Ectodermal cell (in vitro differentiated cells): ENCODE data around the gene HDGF.

Source experiments
- H3K27ac ChIP-seq: 2 replicates; pipeline ENCODE4 v1.7.0; 2013; ENCODE audit warnings: mild to moderate bottlenecking, low read depth, low read length; ENCODE audit not compliant: insufficient read depth, poor library complexity, severe bottlenecking
- H3K27me3 ChIP-seq: 2 replicates; pipeline ENCODE4 v1.7.0; 2013; ENCODE audit warnings: mild to moderate bottlenecking, low read length; ENCODE audit not compliant: insufficient read depth, control insufficient read depth, poor library complexity, severe bottlenecking
- H3K36me3 ChIP-seq: one replicate; pipeline ENCODE4 v1.7.0; 2013; ENCODE audit warnings: low read length; ENCODE audit not compliant: control insufficient read depth, insufficient read depth
- H3K4me1 ChIP-seq: one replicate; pipeline ENCODE4 v1.7.0; 2013; ENCODE audit warnings: low read length; ENCODE audit not compliant: control insufficient read depth, insufficient read depth
- H3K4me3 ChIP-seq: 2 replicates; pipeline ENCODE4 v1.7.0; 2013; ENCODE audit warnings: low read depth, low read length, control low read depth; ENCODE audit not compliant: insufficient read depth
- H3K9me3 ChIP-seq: 2 replicates; pipeline ENCODE4 v1.7.0; 2013; ENCODE audit warnings: mild to moderate bottlenecking, low read length, moderate library complexity; ENCODE audit not compliant: control insufficient read depth
- WGBS, 2 experiments: methylation state at CpG; one replicate each; pipeline ENCODE4 v1.1.7; 2013; ENCODE audit warnings: missing lambda C conversion rate in 2 of 2; 5-methylcytosine and 5-hydroxymethylcytosine counted together

Gene HDGF

DNA sequence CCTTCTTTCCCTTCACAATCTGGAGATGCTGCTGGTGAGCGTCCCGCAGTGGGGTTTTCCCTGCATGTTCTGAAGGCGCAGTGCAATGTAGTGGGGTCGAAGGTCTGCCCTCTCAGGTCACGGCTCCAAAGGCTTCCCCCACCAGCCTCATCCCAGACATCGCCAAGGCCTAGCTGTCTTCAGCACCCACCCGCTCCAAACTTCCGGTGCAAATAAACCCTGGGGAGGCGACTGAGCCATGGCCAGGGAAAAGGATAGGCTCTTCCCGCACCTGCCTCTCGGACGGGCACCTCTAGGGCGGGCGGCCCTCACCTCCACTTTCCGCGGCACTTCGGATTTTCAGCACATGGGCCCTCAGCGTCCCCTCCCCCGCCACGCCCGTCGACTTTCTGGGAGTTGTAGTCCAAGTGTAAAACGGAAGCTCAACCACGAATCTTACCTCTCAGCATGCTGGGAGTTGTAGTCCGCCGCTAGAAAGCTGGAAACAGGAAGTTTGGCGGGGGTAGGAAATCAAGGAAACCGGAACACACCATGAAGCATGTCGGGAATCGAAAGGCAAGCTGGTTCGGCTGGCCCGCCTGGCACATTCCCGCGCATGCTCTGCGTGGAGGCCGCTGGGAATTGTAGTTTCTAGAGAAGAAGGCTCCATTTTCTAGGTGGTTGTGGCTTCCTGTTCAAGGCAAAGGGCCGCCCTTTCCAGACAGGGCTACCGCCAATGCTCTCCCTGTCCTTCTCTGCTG, 10.6 kb downstream of the HDGF start, which contains the start of gene MRPL24:
Gene MRPL24 (minus strand): TSS at position 348 of the 740 bp plus-strand sequence. CDS start 2,384 bp downstream, outside the sequence.
- Histone ChIP-seq H3K4me1 (peaks cover 20% of the 10 kb centered on the region), H3K27me3 (no peaks in the 10 kb centered on the region), H3K27ac (peak within 1 kb of the TSS; percentile 77), H3K4me3 (peak within 1 kb of the TSS; percentile 69), H3K36me3 (peaks cover 23% of the 10 kb centered on the region), H3K9me3 (no peaks in the 10 kb centered on the region)
- WGBS, 2 experiments, result 0 to 1% methylated on average over 38 of the region's 38 CpGs

DNA sequence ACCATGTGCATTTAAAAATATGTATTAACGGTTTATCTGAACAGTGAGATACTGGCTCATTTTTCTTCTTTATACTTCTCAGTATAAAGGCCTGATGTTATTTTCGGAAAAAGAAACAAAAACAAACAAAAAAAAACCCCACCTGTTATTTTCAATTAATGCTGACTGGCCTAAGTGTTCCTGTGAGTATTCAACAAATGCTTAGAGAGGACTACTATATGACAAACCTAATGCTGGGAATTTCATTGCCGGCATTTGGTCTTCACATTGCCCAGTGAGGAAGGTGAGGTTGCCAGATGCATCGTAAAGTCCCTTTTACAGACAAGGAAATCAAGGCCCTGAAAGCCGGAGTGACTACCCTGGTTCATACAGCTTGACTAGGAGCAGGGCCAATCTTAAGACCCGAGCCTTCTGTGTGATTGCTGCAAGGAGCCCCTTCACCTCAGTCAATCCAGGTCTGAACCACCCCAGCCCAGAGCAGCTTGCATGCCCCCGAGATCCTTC, 11.2 kb downstream of the HDGF start:
- H3K4me1 ChIP-seq, result peaks cover 14% of the 10 kb centered on the region
- 35 to 41% methylated on average over 6 to 7 of the region's 7 CpGs for WGBS, 2 experiments
- peaks cover 23% of the 10 kb centered on the region for H3K36me3 ChIP-seq
- H3K9me3 ChIP-seq, result no peaks in the 10 kb centered on the region
- no peaks in the 10 kb centered on the region for H3K27me3 ChIP-seq
- peak overlapping the region; percentile 33 for H3K27ac ChIP-seq
- peak overlapping the region; percentile 69 for H3K4me3 ChIP-seq

DNA sequence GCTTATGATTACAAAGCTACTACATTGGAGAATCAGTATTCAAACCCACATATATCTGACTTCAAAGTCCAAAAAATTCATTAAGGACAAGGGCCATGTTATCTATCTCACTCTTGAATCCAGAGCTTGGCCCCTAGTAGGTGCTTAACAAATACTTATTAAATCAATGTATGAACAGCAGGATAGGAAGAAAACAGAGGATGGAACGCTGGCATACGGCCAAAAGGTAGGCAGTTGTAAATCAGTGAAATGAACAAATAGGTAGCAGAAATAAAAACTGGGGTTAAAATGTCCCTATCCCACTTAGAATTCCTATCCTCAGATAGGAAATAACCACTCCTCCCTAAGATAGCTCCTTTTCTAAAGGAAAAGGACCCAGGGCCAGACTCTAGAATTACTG, 12.6 kb downstream of the HDGF start:
- no peaks in the 10 kb centered on the region for H3K9me3 ChIP-seq
- H3K4me3 ChIP-seq, result no peak overlapping the region
- H3K36me3 ChIP-seq, result peaks cover 24% of the 10 kb centered on the region
- 89 to 100% methylated on average over 2 of the region's 2 CpGs for WGBS, 2 experiments
- no peak overlapping the region for H3K27ac ChIP-seq
- H3K27me3 ChIP-seq, result no peaks in the 10 kb centered on the region
- peaks cover 10% of the 10 kb centered on the region for H3K4me1 ChIP-seq

DNA sequence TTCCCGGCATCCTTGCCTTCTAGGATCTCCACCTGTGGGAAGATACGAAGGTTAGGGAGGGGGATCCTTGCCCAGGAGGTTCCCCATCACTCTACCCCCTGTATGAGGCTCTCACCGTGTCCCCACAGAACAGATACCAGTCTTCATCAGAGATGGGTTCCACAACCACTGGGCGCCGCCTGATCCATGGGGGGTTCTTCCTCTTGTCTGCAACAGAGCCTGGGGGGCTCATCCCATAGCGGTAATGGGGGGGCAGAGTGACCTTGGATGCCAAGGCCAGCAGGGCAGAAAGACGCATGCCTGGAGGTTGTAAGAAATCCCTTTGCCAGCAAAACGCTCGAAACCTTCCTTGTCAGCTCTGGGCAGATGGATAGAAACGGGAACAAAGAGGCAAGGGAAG, 13.1 kb downstream of the HDGF start:
- H3K4me3 ChIP-seq, result no peak overlapping the region
- H3K4me1 ChIP-seq, result peaks cover 10% of the 10 kb centered on the region
- no peaks in the 10 kb centered on the region for H3K9me3 ChIP-seq
- H3K27me3 ChIP-seq, result no peaks in the 10 kb centered on the region
- peaks cover 20% of the 10 kb centered on the region for H3K36me3 ChIP-seq
- WGBS, 2 experiments, result 95 to 96% methylated on average over 10 of the region's 10 CpGs
- H3K27ac ChIP-seq, result no peak overlapping the region

DNA sequence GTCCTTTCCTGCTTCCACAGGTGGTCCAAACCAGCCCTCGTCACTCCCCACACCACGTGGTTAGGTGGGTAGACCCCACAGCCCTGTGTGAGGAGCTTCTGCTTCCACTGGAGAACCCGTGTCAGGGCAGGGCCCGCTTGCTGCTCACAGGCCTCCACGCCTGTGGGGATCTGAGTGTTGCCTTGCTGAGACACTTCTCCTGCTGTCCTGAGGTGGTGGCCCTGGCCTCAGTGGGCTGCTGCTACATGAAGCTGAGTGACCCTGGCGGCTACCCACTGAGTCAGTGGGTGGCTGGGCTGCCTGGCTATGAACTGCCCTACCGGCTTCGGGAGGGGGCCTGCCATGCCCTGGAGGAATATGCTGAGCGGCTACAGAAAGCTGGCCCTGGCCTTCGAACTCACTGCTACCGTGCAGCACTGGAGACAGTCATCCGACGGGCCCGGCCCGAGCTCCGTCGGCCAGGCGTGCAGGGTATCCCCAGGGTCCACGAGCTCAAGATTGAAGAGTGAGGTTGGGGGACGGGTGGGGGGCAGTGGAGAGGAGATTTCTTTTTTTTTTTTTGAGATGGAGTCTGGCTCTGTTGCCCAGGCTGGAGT, 17.4 kb downstream of the HDGF start:
- no peak overlapping the region for H3K27ac ChIP-seq
- 95 to 96% methylated on average over 20 of the region's 20 CpGs for WGBS, 2 experiments
- H3K27me3 ChIP-seq, result no peaks in the 10 kb centered on the region
- H3K36me3 ChIP-seq, result peaks cover 11% of the 10 kb centered on the region
- H3K4me3 ChIP-seq, result no peak overlapping the region
- H3K9me3 ChIP-seq, result no peaks in the 10 kb centered on the region
- H3K4me1 ChIP-seq, result peaks cover 2% of the 10 kb centered on the region

DNA sequence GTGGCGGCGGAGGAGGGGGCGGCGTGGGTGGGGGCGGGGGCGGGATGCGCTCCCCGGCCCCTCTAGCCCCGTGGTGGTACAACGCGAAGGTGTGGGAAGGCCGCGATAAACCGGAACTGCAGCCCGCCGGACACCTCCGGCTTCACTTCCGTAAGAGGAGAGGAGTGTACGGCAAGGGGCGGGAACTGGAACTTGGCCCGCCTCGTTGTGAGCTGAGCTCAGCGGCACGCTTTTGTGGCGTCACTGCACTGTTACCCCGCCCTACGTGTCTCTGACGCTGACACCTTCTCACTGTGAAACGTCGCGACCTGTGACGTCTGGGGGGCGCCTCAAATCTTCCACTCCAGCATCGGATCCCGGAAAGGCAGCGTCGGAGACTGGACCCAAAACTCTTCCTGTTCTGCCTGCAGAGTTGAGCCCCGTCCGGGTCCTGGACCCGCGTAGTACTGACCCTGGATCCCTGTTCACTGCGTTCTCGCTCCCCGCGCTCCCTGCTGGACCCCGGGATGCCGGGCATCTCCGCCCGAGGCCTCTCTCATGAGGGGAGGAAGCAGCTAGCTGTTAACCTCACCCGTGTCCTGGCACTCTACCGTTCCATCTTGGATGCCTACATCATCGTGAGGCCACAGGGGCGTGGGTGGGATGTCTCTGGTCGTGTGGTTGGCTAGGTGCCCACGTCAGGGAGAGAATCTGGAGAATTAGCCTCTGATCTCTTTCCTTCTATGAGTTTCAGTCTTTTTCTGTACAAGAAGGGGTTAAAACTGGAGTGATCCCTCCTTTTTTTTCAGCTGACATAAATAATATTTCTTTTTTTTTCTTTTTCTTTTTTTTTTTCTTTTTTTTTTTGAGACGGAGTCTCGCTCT, 22.6 kb downstream of the HDGF start, which contains the start of gene ISG20L2:
Gene ISG20L2 (minus strand): TSS at position 168 of the 864 bp plus-strand sequence. CDS start 1,114 bp downstream, outside the sequence.
- H3K27ac ChIP-seq, result peak within 1 kb of the TSS; percentile 92
- H3K36me3 ChIP-seq, result peaks cover 9% of the 10 kb centered on the region
- WGBS, 2 experiments, result 4% methylated on average over 57 of the region's 57 CpGs

DNA sequence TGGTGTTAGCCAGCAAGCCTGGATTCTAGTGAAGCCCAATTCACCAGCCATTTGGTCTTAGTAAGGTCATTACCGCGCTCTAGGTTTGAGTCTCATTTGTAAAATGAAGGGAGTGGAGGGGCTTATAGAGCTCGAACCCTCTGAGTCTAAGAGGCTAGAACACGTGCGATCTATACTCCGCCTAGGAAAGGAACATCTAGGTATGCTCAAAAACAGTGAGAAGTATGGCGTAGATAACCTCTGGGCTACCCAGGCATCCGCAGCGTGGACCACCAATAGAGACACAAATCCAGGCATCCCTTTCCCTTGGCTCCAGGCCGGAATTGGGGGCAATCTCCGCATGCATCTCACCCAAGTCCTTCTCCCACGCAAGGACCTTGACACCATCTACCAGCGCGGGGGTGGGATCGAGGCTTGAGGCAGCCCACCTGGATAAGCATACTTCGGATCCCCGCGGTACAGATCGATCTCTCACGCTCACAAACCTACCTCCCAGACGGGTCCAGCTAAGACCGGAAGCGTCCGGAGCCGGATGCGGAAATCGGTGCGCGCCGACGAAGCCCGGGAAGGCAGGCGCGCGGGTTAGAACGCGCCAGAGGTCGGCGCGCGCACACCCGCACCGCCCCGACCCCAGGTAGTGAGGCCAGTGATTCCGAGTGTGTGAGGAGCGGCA, 23.4 kb downstream of the HDGF start, which contains the start of gene METTL25B:
Gene METTL25B (plus strand): TSS at position 544 of the 673 bp plus-strand sequence. CDS start 636 bp downstream, outside the sequence.
- Histone ChIP-seq H3K4me3 (peak within 1 kb of the TSS; percentile 100), H3K9me3 (no peaks in the 10 kb centered on the region), H3K27me3 (no peaks in the 10 kb centered on the region), H3K4me1 (peaks cover 26% of the 10 kb centered on the region), H3K27ac (peak within 1 kb of the TSS; percentile 92), H3K36me3 (peaks cover 16% of the 10 kb centered on the region)
- WGBS, 2 experiments, result 1% methylated on average over 46 of the region's 46 CpGs

More for the DNA sequence above, 22.6 kb downstream of the HDGF start, which contains the start of gene ISG20L2:
- Histone ChIP-seq H3K4me1 (peaks cover 26% of the 10 kb centered on the region), H3K27me3 (no peaks in the 10 kb centered on the region), H3K4me3 (peak within 1 kb of the TSS; percentile 100), H3K9me3 (no peaks in the 10 kb centered on the region)

DNA sequence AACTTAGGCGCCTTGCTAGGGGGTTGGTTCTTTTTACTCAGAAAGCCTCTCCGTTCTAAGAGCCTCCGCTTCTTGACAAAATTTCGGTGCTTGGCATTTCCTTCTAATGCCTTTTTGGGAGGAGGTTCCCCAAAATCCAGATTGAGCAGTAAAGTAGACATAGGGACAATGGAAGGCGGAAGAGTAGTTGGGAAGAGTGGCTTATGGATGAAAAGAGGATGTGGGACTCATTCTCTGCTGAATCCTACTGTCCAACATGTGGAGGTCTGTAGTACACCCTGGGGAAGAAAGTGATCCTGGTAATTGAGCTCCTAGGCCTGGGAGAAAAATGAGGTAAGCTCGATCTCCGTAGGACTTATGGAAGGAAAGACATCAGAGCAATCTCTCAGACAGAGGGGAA, 24.0 kb downstream of the HDGF start:
- no peak overlapping the region for H3K27ac ChIP-seq
- H3K27me3 ChIP-seq, result no peaks in the 10 kb centered on the region
- 67 to 70% methylated on average over 7 of the region's 7 CpGs for WGBS, 2 experiments
- peaks cover 26% of the 10 kb centered on the region for H3K4me1 ChIP-seq
- no peaks in the 10 kb centered on the region for H3K9me3 ChIP-seq
- H3K4me3 ChIP-seq, result peak overlapping the region; percentile 100
- H3K36me3 ChIP-seq, result peaks cover 22% of the 10 kb centered on the region

DNA sequence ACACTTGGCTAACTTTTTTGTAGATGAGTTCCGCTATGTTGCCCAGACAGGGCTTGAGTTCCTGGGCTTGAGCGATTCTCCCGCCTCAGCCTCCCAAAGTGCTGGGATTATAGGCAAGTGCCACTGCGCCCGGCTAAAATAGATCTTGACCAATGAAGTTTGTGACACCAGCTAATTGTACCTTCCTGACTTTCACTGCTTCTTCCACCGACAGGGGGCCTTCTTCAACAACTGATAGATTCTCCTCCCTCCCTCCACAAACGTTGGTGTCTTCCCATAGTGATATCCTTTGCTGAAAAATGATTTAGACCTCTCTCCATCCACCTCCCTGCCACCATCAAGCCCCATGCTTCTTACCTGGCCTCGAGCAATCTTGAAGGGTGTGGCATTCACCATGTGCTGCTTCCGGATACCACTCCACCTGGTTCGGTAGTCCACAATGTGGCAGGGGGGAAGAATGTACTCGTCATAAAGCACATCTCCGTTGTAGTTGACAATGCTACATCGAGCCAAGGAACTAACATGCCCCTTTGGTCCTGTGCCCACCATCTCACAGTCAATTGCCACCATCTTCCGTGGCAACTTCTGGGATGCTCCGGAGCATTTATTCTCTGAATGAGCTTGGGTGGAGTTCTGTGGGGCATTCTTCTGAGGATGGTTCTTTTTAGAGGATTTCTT, 24.8 kb downstream of the HDGF start:
- peaks cover 26% of the 10 kb centered on the region for H3K4me1 ChIP-seq
- WGBS, 2 experiments, result 61 to 67% methylated on average over 15 of the region's 15 CpGs
- peak overlapping the region; percentile 100 for H3K4me3 ChIP-seq
- no peaks in the 10 kb centered on the region for H3K27me3 ChIP-seq
- H3K9me3 ChIP-seq, result no peaks in the 10 kb centered on the region
- peaks cover 22% of the 10 kb centered on the region for H3K36me3 ChIP-seq
- no peak overlapping the region for H3K27ac ChIP-seq
